Measurements from ENCODE around the gene RABEP1. TPM values are rescaled to one million over a fixed set of nuclear protein-coding genes. Genes with fewer than 3 reads are reported as not detected.

Gene RABEP1
- total and polyA plus RNA-seq, 2 experiments from 2014 or later, result 37.0 to 88.1 TPM

GRCh38 chr17:5241861-5242671 is 40.0 kb upstream of the RABEP1 start (continued):
- TF ChIP-seq ZNF462 (CRISPR knock-in tag; IDR thresholded peaks at IDR 0.05), result no peak

- DNase-seq (ENCODE audit: low spot score) (no peak), ATAC-seq (no peak)
- Histone ChIP-seq H4K20me1 (replicated peaks; ENCODE audit: insufficient read depth) (no peaks in the 10 kb centered on the region), H3K36me3 (ENCODE audit: insufficient read depth) (no peaks in the 10 kb centered on the region), H3K79me2 (replicated peaks; ENCODE audit: insufficient read depth) (no peaks in the 10 kb centered on the region), H3K27ac (ENCODE audit: low read depth) (no peak overlapping the region), H3K4me1 (ENCODE audit: insufficient read depth) (no peaks in the 10 kb centered on the region), H2AFZ (no peak overlapping the region), H3K27me3 (ENCODE audit: insufficient read depth) (no peaks in the 10 kb centered on the region), H3K4me2 (no peak overlapping the region), H3K9me2 (ENCODE audit: insufficient read depth) (no peaks in the 10 kb centered on the region), H3F3A (replicated peaks; ENCODE audit: low read depth) (no peaks in the 10 kb centered on the region), H3K4me3 (no peak overlapping the region)
- TF ChIP-seq EZH2phosphoT487 (IDR thresholded peaks at IDR 0.05; ENCODE audit: unreplicated experiment) (no peak), JUNB (IDR thresholded peaks at IDR 0.05; ENCODE audit: unreplicated experiment) (no peak)
- no peaks in the 10 kb centered on the region for H3K4me1 Mint-ChIP-seq
- H3K4me3 Mint-ChIP-seq, result no peak overlapping the region
- peaks cover 1% of the 10 kb centered on the region for H3K27me3 Mint-ChIP-seq (ENCODE audit: insufficient read depth, low read depth, poor library complexity)
- no peak overlapping the region for H3K27ac Mint-ChIP-seq
- no peaks in the 10 kb centered on the region for H3K36me3 Mint-ChIP-seq (ENCODE audit: low read depth)
- H3K9me3 Mint-ChIP-seq, result no peaks in the 10 kb centered on the region
Observed at GRCh38 chr17:5247621-5248020, 34.5 kb upstream of the RABEP1 start.

Measured in GM23338 (cell line).